Stimulated activated CD4-positive, alpha-beta T cell treated with anti-CD3 and anti-CD28 coated beads, Interleukin-12 subunit alpha, Interleukin-12 subunit beta, amount 100 ng/mL, for 4 hours (primary cell): ENCODE results near the gene RNF168.
A peak's percentile ranks its signal among the peaks of the same experiment; 100 is the strongest.
"Not testable (repeated sequence)": the region's sequence is repeated elsewhere in the genome, so short reads cannot be mapped to it uniquely, and the experiment has no call there.

Source experiments
- DNase-seq: peaks from one replicate; pipeline ENCODE4 v3.0.0-alpha.2; 2020

Gene RNF168

DNA sequence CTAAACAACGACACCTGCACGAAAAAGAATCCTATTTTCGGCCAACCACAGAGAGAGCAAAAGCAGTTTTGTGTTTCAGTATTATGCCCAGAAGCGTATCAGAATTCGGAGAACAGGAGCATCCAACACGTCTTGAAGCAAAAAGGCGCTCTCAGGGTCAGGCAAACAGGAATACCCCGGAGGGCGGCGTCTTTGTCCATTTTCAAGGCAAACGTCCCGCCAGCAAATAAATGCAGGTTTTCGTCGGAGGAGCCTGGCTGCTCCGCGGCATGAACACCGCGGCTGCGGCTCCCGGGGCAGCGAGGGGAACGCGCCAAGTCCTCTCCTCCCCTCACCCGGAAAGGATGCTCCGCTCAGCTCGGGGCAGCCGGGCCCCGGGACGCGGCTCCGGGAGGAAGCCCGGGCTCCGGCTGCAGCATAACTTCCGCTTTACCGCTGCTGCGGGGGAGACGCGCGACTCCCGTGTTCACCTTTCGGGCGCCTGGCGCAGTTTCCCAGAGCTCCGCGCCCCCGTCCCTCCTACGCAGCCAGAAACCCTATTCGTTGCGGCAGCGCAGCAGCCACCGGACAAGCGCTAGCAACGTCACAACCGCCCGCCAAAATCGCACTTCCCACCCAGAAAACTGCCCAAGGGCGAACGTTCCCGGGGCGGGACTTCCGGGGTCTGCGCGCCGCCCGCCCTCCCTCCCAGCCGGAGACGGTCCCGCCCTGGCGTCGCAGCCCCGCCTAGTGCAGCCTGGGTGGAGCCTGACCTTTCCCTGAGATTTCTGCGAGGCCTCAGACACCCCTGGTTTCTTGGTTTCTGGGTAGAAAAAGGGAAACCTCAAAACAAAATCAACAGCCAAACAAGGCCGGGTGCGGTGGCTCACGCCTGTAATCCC is at the start of gene RNF168:
RNF168 (minus strand) TSS at position 573 of the 881 bp plus-strand sequence. CDS start 595 bp downstream, outside the sequence.
- DNase-seq, result peak; percentile 94

DNA sequence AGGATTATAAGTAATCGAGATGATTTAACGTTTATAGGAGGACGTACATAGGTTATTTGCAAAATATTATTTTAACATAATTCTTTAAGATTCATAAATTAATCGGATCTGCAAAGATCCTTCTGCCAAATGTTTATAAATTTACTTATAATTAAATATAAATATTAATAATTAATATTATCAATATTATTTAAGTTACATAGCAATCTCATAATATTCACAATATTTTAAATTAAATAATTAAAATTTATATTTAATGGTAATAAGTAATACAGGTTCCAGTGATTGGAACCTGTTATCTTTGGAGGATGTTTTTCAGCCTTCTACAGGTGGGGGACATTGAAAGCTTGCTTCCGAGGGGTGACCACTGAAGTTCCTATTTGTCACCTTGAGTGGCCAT is 48.7 kb upstream of the RNF168 start:
- DNase-seq, result no peak

- DNase-seq, result not testable (repeated sequence)
Measured at GRCh38 chr3:196550172-196550571, 46.6 kb upstream of the RNF168 start.

DNA sequence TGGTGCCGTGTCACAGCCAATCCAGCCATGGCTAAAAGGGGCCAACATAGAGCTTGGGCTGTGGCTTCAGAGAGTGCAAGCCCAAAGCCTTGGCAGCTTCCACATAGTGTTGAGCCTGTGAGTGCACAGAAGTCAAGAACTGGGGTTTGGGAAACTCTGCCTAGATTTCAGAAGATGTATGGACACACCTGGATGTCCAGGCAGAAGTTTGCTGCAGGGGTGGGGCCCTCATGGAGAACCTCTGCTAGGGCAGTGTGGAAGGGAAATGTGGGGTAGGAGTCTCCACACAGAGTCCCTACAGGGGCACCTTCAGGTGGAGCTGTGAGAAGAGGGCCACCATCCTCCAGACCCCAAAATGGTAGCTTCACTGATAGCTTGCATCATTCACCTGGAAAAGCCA is 45.7 kb upstream of the RNF168 start:
- DNase-seq, result not testable (repeated sequence)

DNA sequence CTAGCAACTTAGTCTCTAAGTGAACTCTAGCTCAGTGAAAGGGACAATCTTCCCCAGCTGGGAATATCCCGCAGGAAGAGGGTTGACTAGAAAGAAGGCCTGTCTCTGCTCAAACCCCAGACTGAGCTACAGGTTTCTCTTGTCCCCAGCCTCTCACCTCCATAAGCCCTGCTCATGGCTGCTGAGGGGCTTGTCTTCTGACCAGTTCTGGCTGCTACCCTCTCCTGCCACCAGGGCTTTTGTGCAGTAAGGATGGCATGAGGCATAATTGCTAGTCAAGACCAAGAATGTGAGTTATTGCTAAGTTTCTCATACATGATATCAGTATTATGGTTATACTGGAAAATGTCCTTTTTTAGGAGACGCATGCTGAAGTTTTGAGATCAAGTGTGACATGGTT is 43.5 kb upstream of the RNF168 start:
- DNase-seq, result no peak

GRCh38 chr3:196546537-196546936 is 43.0 kb upstream of the RNF168 start:
- DNase-seq, result no peak

- no peak for DNase-seq
Measured at GRCh38 chr3:196544491-196544992, 41.0 kb upstream of the RNF168 start.

- DNase-seq, result no peak
Measured at GRCh38 chr3:196541684-196542445, 38.3 kb upstream of the RNF168 start.

DNA sequence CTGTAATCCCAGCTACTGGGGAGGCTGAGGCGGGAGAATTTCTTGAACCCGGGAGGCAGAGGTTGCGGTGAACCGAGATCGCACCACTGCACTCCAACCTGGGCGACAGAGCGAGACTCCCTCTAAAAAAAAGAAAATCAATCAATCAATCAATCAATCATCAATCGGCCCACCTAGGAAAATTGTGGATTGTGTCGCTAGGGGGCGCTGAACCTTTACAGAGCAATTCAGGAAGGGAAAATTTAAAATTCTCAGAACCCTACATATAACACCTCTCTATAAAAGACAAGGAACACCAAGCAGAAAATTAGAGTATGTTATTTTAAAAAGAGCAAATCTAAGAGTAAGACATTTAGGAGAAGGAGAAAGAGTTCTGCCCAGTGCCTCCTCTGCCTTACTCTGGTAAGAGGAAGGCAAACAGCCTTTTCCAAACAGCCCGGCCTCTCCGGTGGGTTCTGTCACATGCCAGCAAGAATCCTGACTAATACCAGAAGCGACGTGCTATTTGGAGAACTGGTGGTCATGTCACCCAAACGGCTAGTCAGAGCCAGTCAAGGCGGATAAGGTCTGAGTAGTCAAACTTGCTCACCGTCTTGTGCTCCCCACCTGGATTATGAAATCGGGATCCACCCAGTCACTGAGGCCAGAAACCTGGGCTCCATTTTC is 33.9 kb upstream of the RNF168 start:
- peak; percentile 66 for DNase-seq

- no peak for DNase-seq
Measured at GRCh38 chr3:196533260-196533681, 29.7 kb upstream of the RNF168 start.

GRCh38 chr3:196531418-196531817 is 27.9 kb upstream of the RNF168 start:
- no peak for DNase-seq

- DNase-seq, result peak; percentile 91
Measured at GRCh38 chr3:196528639-196529233, 25.2 kb upstream of the RNF168 start.

- DNase-seq, result no peak
Measured at GRCh38 chr3:196525141-196525540, 21.6 kb upstream of the RNF168 start.

- no peak for DNase-seq
Measured at GRCh38 chr3:196524527-196524926, 21.0 kb upstream of the RNF168 start.

DNA sequence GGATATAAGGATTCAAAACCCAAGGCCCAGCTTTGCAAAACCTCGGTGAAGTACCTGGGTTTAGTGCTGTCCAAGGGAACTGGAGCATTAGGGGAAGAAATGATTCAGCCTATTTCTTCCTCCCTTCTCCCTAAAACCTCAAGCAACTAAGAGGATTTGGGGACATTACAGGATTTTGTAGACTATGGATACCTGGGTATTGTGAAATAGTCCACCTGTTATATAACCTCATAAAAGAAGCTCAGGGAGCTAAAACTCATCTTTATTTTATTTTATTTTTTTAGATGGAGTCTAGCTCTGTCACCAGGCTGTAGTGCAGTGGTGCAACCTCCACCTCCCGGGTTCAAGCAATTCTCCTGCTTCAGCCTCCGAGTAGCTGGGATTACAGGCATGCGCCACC is 20.3 kb upstream of the RNF168 start:
- no peak for DNase-seq

GRCh38 chr3:196521291-196521690 is 17.7 kb upstream of the RNF168 start:
- DNase-seq, result not testable (repeated sequence)

DNA sequence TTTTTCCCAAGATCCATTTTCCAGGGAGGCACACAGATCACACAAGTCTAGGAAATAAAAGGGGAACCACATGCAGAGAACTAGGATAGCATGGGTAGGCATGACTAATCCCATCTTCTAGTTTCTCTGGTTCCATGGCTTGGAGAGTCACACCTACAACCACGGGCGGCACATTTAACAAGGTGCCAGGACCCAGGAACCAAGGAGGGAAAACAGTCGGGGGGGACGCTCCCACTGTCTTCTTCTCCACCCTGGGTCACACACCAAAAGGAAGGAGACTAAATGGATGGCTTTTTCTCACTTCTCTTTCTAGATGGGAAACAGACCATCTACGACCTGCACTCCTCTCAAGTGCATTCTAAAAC is 16.1 kb upstream of the RNF168 start:
- peak; percentile 24 for DNase-seq

DNA sequence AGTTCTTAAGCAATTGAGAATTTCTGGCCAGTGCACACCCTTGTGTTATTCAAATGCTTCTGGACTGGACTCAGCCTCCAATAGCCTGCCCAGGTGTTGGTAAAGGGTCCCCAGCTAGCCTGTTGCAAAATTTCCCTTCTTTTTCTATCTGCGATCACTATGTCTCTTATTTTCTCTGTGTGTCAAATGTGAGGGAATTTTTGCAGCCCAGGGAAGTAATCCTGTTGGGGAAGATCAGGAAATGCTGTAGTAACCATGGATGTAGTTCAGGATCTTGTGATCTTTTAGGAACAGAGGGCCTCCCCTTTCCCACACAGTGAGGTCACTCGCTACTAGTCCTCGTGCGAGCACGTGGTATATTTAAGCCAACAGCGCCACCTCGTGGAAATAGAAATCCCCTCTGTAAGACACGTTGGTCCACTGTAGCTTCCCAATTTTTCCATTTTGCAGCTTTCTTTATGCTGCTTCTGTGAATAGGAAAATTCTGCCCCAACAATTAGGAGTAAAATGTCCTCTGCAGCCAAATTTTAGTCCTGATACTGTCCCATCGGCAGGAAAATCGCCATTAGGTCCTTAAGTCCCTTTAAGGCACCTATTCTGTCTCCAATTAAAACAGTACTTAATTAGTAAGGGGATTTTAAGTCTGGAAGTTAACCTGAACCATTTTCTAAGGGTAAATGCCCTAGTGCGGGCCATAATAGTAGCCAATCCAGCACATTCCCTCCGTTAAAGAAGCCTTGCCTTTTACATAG is 15.6 kb upstream of the RNF168 start:
- DNase-seq, result peak; percentile 36

- no peak for DNase-seq
Measured at GRCh38 chr3:196517919-196518318, 14.4 kb upstream of the RNF168 start.

DNA sequence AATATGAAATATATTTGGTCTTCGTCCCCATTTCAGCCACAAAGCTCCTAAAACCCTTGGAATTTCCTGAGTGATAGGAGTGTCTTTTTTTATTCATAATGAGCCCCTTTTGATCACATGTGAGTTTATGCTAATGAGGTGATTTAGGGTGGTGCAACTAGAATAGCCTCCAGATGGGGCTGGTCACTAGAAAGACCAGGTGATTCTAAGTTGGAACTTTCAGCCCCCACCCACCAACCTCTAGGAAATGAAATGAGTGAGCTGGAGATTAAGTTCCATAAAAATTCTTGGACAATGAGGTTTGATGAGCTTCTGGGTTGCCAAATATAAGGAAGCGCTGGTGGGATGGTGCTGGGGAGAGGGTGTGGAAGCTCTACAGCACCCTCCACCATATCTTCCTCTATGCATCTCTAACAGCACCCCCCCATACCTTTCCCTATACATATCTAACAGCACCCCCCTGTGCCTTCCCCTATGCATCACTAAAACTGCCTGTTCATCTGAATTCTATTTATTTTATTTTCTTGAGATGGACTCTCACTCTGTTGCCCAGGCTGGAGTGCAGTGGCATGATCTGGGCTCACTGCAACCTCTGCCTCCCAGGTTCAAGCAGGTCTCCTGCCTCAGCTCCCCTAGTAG is 13.7 kb upstream of the RNF168 start:
- DNase-seq, result no peak

GRCh38 chr3:196514913-196515621 is 11.5 kb upstream of the RNF168 start, which contains the start of gene SMCO1:
SMCO1 (minus strand) TSS chr3:196515346; CDS start chr3:196515209, 137 bp downstream.
- no peak for DNase-seq
